Fibroblast of mammary gland (primary cell): ENCODE data around the gene ZNF853.
"Not testable (repeated sequence)": the region's sequence is repeated elsewhere in the genome, so short reads cannot be mapped to it uniquely, and the experiment has no call there.

Experiments
- DNase-seq: peaks from one replicate; pipeline ENCODE4 v3.0.0-alpha.2; 2010; ENCODE audit warnings: low read depth
- H3K4me3 ChIP-seq: 2 replicates; pipeline ENCODE4 v1.5.1; 2011; ENCODE audit warnings: low read depth, mild to moderate bottlenecking, low read length, moderate library complexity; ENCODE audit not compliant: control insufficient read depth
- CTCF ChIP-seq: conservative IDR thresholded peaks from 2 replicates; pipeline ENCODE4 v1.5.1; 2011; ENCODE audit warnings: low read depth, low read length, inconsistent platforms; ENCODE audit not compliant: control insufficient read depth, insufficient read depth

ZNF853 gene

GRCh38 chr7:6577369-6578113 lies 37.9 kb upstream of the ZNF853 start, which contains the start of gene ZDHHC4:
Gene ZDHHC4 (plus strand): TSS chr7:6577454. CDS start chr7:6580562, 3,108 bp downstream.
- TF ChIP-seq CTCF: no peak
- H3K4me3 ChIP-seq: peak within 1 kb of the TSS; percentile 78
- peak; percentile 81 for DNase-seq

DNA sequence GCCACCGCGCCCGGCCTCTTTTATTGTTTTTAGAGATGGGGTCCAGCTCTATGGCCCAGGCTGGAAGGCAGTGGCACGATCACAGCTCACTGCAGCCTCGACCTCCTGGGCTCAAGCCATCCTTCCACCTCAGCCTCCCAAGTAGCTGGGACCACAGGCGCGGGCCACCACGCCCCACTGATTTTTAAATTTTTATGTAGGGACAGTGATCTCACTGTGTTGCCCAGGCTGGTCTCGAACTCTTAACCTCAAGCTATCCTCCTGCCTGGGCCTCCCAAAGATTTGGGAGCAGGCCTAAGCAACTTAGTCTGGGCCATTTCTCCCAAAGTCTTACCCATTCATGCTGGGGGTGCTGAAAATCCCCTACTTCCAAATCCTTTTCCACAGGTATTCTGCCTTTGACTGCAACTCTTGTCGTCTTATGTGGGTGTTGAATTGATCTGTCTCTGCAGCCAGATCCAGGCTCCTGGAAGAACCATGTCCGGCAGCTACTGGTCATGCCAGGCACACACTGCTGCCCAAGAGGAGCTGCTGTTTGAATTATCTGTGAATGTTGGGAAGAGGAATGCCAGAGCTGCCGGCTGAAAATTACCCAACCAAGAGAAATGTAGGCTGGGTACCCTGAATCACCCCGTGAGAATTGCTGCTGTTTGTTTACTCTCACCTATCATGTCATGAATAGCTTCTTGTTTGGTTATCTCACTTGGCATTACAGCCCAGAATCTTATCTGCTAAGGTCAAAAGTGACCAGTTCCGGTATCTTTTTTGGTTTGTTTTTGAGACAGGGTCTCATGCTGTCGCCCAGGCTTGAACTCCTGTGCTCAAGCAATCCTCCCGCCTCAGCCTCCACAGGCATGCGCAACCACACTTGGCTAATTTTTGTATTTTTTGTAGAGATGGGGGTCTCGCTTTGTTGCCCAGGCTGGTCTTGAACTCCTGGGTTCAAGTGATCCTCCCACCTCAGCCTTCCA lies 37.0 kb upstream of the ZNF853 start:
- no peak overlapping the region for H3K4me3 ChIP-seq
- DNase-seq: no peak
- TF ChIP-seq CTCF: no peak

DNA sequence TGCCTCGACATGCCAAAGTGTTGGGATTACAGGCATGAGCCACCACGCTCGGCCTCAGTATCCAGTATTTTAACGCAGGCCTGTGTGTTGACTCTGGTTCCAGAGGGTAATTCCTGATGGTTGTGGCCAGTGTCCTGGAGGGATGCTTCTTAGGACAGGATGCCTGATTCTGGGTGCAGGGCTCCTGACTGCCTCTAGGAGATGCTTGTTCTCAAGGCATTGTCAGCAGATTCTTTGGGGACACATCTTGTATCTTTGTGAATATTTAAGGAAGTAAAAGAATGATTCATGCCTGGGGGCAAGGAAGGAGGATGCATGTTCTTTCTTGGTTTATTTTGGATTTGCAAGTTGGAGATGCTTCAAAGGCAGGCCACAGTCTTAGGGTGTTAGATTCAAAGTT lies 36.0 kb upstream of the ZNF853 start:
- peak; percentile 33 for DNase-seq
- peak; percentile 24 for TF ChIP-seq CTCF
- H3K4me3 ChIP-seq: no peak overlapping the region

- H3K4me3 ChIP-seq, DNase-seq: not testable (repeated sequence)
These were observed 29.5 kb upstream of the ZNF853 start for GRCh38 chr7:6585746-6586432.

- no peak for TF ChIP-seq CTCF
- H3K4me3 ChIP-seq: no peak overlapping the region
- no peak for DNase-seq
These were observed 26.8 kb upstream of the ZNF853 start for GRCh38 chr7:6588566-6588965.

- H3K4me3 ChIP-seq: peak overlapping the region; percentile 23
- no peak for DNase-seq
- no peak for TF ChIP-seq CTCF
These were observed 26.1 kb upstream of the ZNF853 start for GRCh38 chr7:6589151-6589828.
